GM12878 (cell line): Measurements from ENCODE around the gene KANK4. TPM values are rescaled to one million over a fixed set of nuclear protein-coding genes. Genes with fewer than 3 reads are reported as not detected.

Experiments
- ATAC-seq: fragments of 200-7000 bp; cut with Tn5 transposase; 3 replicates; pipeline ENCODE4 v1.9.1; 2020; ENCODE audit warnings: mild to moderate bottlenecking, moderate library complexity
- BruUV-seq: library from RNA; stranded (reverse); fragments of 400-500 nt; replicated peaks from 2 replicates; lab custom pipeline; 2021; lab: Mats Ljungman, UMichigan
- CTCF ChIA-PET: fragments of 300-600 bp; sonication (Branson Sonifier 250); formaldehyde crosslinking; extraction: SDS; loops from one replicate; lab custom pipeline; 2021; ENCODE audit warnings: inconsistent platforms; lab: Yijun Ruan, JAX
- POLR2A ChIA-PET: fragments of 350-600 bp; formaldehyde crosslinking; extraction: SDS; loops from one replicate; lab custom pipeline; 2021; ENCODE audit warnings: inconsistent platforms; lab: Charles Lee
- RAD21 ChIA-PET: fragments of 300-600 bp; sonication (Branson Sonifier 250); formaldehyde crosslinking; loops from one replicate; lab custom pipeline; 2023; ENCODE audit warnings: antibody characterized with exemption; ENCODE audit not compliant: unreplicated experiment; lab: Charles Lee
- SMC1A ChIA-PET: fragments of 300-600 bp; sonication (Branson Sonifier 250); formaldehyde crosslinking; loops from one replicate; lab custom pipeline; 2023; ENCODE audit not compliant: unreplicated experiment, uncharacterized antibody; lab: Charles Lee
- DNase-seq: peaks from one replicate; pipeline ENCODE4 v3.0.0-alpha.2; 2011; ENCODE audit warnings: low read depth, low spot score
- FAIRE-seq: peaks from 3 replicates; lab custom pipeline; 2011; peaks lifted over from hg19 to GRCh38; lab: Jason Lieb, UNC
- H2AFZ ChIP-seq: 2 replicates; pipeline ENCODE4 v1.6.0; 2011; ENCODE audit warnings: low read depth, low read length, control low read depth; ENCODE audit not compliant: control insufficient read depth
- H3K27ac ChIP-seq: 2 replicates; pipeline ENCODE4 v1.5.1; 2011; ENCODE audit warnings: control low read depth; ENCODE audit not compliant: control insufficient read depth, insufficient read depth
- H3K27me3 ChIP-seq, 2 experiments: replicated peaks in 1 of 2; 2 replicates each; pipeline versions ENCODE4 v1.6.0 to v1.6.1; 2011; ENCODE audit warnings: low read length in 1 of 2; ENCODE audit not compliant: control insufficient read depth in 2 of 2, insufficient read depth in 2 of 2
- H3K36me3 ChIP-seq, 2 experiments: 2 replicates each; pipeline ENCODE4 v1.5.1; 2011; ENCODE audit warnings: low read length in 1 of 2; ENCODE audit not compliant: control insufficient read depth in 2 of 2, insufficient read depth in 2 of 2
- H3K4me1 ChIP-seq: 2 replicates; pipeline ENCODE4 v1.6.1; 2011; ENCODE audit warnings: mild to moderate bottlenecking, low read length, moderate library complexity, mixed read lengths; ENCODE audit not compliant: control insufficient read depth, insufficient read depth
- H3K4me2 ChIP-seq: 2 replicates; pipeline ENCODE4 v1.6.0; 2011; ENCODE audit warnings: control low read depth; ENCODE audit not compliant: control insufficient read depth, insufficient read depth
- H3K4me3 ChIP-seq: fragments of 200-600 bp; sonication (generic); 2 replicates; pipeline ENCODE4 v1.5.1; 2016
- H3K79me2 ChIP-seq: 2 replicates; pipeline ENCODE4 v1.6.0; 2011; ENCODE audit warnings: low read length; ENCODE audit not compliant: control insufficient read depth, insufficient read depth
- H3K9ac ChIP-seq: 2 replicates; pipeline ENCODE4 v1.8.0; 2011; ENCODE audit warnings: low read length, control low read depth, mixed read lengths; ENCODE audit not compliant: control insufficient read depth, insufficient read depth
- H3K9me3 ChIP-seq: replicated peaks from 3 replicates; pipeline ENCODE4 v1.5.1; 2011; ENCODE audit warnings: mild to moderate bottlenecking, low read length; ENCODE audit not compliant: control insufficient read depth, insufficient read depth
- H4K20me1 ChIP-seq: 2 replicates; pipeline ENCODE4 v1.6.0; 2011; ENCODE audit not compliant: control insufficient read depth, insufficient read depth
- CBX3 ChIP-seq: fragments of 200-600 bp; sonication (generic); IDR thresholded peaks from 2 replicates; pipeline ENCODE4 v1.6.1; 2016; ENCODE audit warnings: low read depth, borderline replicate concordance
- CHD2 ChIP-seq: IDR thresholded peaks from 2 replicates; pipeline ENCODE4 v1.6.1; 2011; ENCODE audit warnings: low read depth, low read length, improper control_type of control experiment, borderline replicate concordance
- ETV6 ChIP-seq, 2 experiments: fragments of 450-650 bp in 1 of 2; IDR thresholded peaks in 1 of 2; conservative IDR thresholded peaks in 1 of 2; 2 replicates each; pipeline ENCODE4 v1.6.1; 2014; ENCODE audit warnings: antibody characterized with exemption in 1 of 2, borderline replicate concordance in 1 of 2, low read depth in 1 of 2, mild to moderate bottlenecking in 1 of 2, moderate library complexity in 1 of 2
- NFYB ChIP-seq: IDR thresholded peaks from 2 replicates; pipeline ENCODE4 v1.6.1; 2011; ENCODE audit warnings: low read depth, mild to moderate bottlenecking, low read length, improper control_type of control experiment, moderate library complexity; ENCODE audit not compliant: insufficient read depth
- RAD51 ChIP-seq: fragments of 450-650 bp; IDR thresholded peaks from 2 replicates; pipeline ENCODE4 v1.6.1; 2016; ENCODE audit warnings: moderate library complexity, mild to moderate bottlenecking, inconsistent platforms
- RB1 ChIP-seq: fragments of 450-650 bp; formaldehyde crosslinking; IDR thresholded peaks from 2 replicates; pipeline ENCODE4 v1.6.1; 2017; ENCODE audit warnings: mild to moderate bottlenecking, borderline replicate concordance
- SMARCA5 ChIP-seq: fragments of 450-650 bp; IDR thresholded peaks from 2 replicates; pipeline ENCODE4 v1.6.1; 2017; ENCODE audit warnings: mild to moderate bottlenecking
- WGBS: methylation state at CpG from one replicate; pipeline ENCODE4 v1.1.6; 2016; ENCODE audit warnings: low lambda C conversion rate; ENCODE audit not compliant: insufficient replicate concordance, insufficient coverage; ENCODE audit errors: missing lambda C conversion rate; 5-methylcytosine and 5-hydroxymethylcytosine counted together
- in situ Hi-C: fragments of 300-500 bp; cut with MboI; formaldehyde crosslinking; loops from 9 replicates; pipeline ENCODE4 v1.14.3; 2018; ENCODE audit warnings: mixed read lengths
- intact Hi-C: fragments of 100-400 bp; cut with micrococcal nuclease; formaldehyde crosslinking; loops from one replicate; pipeline ENCODE4 v1.14.2; 2022; ENCODE audit not compliant: unreplicated experiment
- polyA plus RNA-seq, 11 experiments: library from polyadenylated mRNA; depleted of rRNA in 4 of 11; unstranded in 6 of 11; stranded (reverse) in 5 of 11; fragments of >200 nt; fragmentation: Nextera tagmentation in 4 of 11; fragmentation: Illumina TruSeq in 1 of 11; extraction: Ambion mirVana in 4 of 11; extraction: Trizol in 1 of 11; gene quantifications; 1 replicate in 1 of 11; 2 replicates in 10 of 11; pipeline versions ENCODE4 v1.2.1 to v1.2.3, GENCODE V29; 2011 to 2016; ENCODE audit warnings: inconsistent platforms in 2 of 11, missing spikeins in 2 of 11, low read depth in 1 of 11
- total RNA-seq, 4 experiments: library from RNA; depleted of rRNA in 3 of 4; stranded (reverse); fragments of >200 nt in 3 of 4; fragmentation: Illumina TruSeq in 1 of 4; extraction: Trizol in 1 of 4; gene quantifications; 2 replicates each; pipeline versions ENCODE4 v1.2.1 to v1.2.3, GENCODE V29; 2013 to 2021
- TF ChIP-seq, protein P1 (sequence below): fragments of 450-650 bp; conservative IDR thresholded peaks from 2 replicates; pipeline ENCODE4 v1.6.1; 2017; ENCODE audit warnings: mild to moderate bottlenecking, moderate library complexity
- TF ChIP-seq, protein P2 (sequence below): fragments of 150-350 bp; IDR thresholded peaks from 2 replicates; pipeline ENCODE4 v1.6.1; 2014; ENCODE audit warnings: mild to moderate bottlenecking, low read depth, low read length
- TF ChIP-seq, protein P3 (sequence below), 3 experiments: IDR thresholded peaks in 2 of 3; conservative IDR thresholded peaks in 1 of 3; 2 replicates each; pipeline ENCODE4 v1.5.1; 2011; ENCODE audit warnings: low read depth in 3 of 3, low read length in 3 of 3, mild to moderate bottlenecking in 3 of 3, control low read depth in 2 of 3, moderate library complexity in 2 of 3, inconsistent platforms in 1 of 3, mixed read lengths in 1 of 3; ENCODE audit not compliant: control insufficient read depth in 2 of 3, insufficient read depth in 1 of 3; ENCODE audit errors: extremely low read depth in 1 of 3
- TF ChIP-seq, protein P4 (sequence below): fragments of 450-650 bp; formaldehyde crosslinking; IDR thresholded peaks from 2 replicates; pipeline ENCODE4 v1.5.0; 2022; ENCODE audit warnings: mild to moderate bottlenecking, missing genetic modification characterization
- TF ChIP-seq, protein P5 (sequence below): fragments of 450-650 bp; IDR thresholded peaks from 2 replicates; pipeline ENCODE4 v1.6.1; 2016; ENCODE audit warnings: mild to moderate bottlenecking

KANK4 gene
- total and polyA plus RNA-seq, 10 of the 15 experiments (the other 5 are each of a cell fraction or from before 2014, with no cell fraction given) = not detected

DNA sequence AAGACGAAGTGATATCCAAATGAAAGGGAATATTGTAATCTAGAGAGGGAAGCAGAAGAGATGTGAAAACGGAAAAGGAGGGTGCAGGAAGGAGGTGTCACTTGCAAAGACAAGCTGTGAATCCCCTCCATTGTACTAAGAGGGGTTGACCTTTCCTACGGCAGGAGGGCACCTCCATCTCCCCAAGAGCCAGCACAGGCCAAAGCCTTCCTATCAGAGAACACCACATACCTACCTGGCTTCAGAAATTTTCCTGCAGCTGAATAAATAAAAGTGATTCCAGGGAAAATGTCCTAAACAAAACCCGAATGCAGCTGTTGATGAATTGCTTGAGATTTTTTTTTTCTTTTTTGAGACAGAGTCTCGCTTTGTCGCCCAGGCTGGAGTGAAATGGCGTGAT is 14.3 kb downstream of the KANK4 start:
- H3K4me2 ChIP-seq = no peak overlapping the region
- no TSS peak for BruUV-seq
- 19% methylated on average over 7 of the region's 7 CpGs for WGBS
- H3K27me3 ChIP-seq = peaks cover 0 to 4% of the 10 kb centered on the region in 2 experiments; a peak in 3 of 4 replicates
- intact Hi-C loops (no loop called here), in situ Hi-C loops (no loop called here)
- H3K36me3 ChIP-seq = no peaks in the 10 kb centered on the region
- POLR2A ChIA-PET = no interaction called here
- no peaks in the 10 kb centered on the region for H3K4me1 ChIP-seq
- no peak overlapping the region for H3K9ac ChIP-seq
- ATAC-seq = no peak
- H4K20me1 ChIP-seq = no peaks in the 10 kb centered on the region
- H3K27ac ChIP-seq = no peak overlapping the region
- SMC1A ChIA-PET = no interaction called here
- no peaks in the 10 kb centered on the region for H3K9me3 ChIP-seq
- no peak overlapping the region for H3K4me3 ChIP-seq
- H3K79me2 ChIP-seq = no peaks in the 10 kb centered on the region
- CTCF ChIA-PET = no interaction called here
- RAD21 ChIA-PET = no interaction called here
- no peak for FAIRE-seq
- DNase-seq = no peak
- no peak overlapping the region for H2AFZ ChIP-seq
- TF ChIP-seq CHD2 (no peak), RB1 (no peak), NFYB (no peak), RAD51 (no peak), ETV6 (conservative IDR thresholded peaks at IDR 0.05 in 1 of 2, IDR thresholded peaks at IDR 0.05 in 1 of 2; ENCODE audit: borderline replicate concordance in 1 of 2, low read depth in 1 of 2) (no peak), SMARCA5 (no peak), CBX3 (no peak)
- TF ChIP-seq, protein P1, sequence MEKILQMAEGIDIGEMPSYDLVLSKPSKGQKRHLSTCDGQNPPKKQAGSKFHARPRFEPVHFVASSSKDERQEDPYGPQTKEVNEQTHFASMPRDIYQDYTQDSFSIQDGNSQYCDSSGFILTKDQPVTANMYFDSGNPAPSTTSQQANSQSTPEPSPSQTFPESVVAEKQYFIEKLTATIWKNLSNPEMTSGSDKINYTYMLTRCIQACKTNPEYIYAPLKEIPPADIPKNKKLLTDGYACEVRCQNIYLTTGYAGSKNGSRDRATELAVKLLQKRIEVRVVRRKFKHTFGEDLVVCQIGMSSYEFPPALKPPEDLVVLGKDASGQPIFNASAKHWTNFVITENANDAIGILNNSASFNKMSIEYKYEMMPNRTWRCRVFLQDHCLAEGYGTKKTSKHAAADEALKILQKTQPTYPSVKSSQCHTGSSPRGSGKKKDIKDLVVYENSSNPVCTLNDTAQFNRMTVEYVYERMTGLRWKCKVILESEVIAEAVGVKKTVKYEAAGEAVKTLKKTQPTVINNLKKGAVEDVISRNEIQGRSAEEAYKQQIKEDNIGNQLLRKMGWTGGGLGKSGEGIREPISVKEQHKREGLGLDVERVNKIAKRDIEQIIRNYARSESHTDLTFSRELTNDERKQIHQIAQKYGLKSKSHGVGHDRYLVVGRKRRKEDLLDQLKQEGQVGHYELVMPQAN = no peak
- TF ChIP-seq, protein P2, sequence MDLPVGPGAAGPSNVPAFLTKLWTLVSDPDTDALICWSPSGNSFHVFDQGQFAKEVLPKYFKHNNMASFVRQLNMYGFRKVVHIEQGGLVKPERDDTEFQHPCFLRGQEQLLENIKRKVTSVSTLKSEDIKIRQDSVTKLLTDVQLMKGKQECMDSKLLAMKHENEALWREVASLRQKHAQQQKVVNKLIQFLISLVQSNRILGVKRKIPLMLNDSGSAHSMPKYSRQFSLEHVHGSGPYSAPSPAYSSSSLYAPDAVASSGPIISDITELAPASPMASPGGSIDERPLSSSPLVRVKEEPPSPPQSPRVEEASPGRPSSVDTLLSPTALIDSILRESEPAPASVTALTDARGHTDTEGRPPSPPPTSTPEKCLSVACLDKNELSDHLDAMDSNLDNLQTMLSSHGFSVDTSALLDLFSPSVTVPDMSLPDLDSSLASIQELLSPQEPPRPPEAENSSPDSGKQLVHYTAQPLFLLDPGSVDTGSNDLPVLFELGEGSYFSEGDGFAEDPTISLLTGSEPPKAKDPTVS = no peak
- TF ChIP-seq, protein P3, sequence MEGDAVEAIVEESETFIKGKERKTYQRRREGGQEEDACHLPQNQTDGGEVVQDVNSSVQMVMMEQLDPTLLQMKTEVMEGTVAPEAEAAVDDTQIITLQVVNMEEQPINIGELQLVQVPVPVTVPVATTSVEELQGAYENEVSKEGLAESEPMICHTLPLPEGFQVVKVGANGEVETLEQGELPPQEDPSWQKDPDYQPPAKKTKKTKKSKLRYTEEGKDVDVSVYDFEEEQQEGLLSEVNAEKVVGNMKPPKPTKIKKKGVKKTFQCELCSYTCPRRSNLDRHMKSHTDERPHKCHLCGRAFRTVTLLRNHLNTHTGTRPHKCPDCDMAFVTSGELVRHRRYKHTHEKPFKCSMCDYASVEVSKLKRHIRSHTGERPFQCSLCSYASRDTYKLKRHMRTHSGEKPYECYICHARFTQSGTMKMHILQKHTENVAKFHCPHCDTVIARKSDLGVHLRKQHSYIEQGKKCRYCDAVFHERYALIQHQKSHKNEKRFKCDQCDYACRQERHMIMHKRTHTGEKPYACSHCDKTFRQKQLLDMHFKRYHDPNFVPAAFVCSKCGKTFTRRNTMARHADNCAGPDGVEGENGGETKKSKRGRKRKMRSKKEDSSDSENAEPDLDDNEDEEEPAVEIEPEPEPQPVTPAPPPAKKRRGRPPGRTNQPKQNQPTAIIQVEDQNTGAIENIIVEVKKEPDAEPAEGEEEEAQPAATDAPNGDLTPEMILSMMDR (IDR thresholded peaks at IDR 0.05 in 2 of 3, conservative IDR thresholded peaks at IDR 0.05 in 1 of 3; ENCODE audit: control insufficient read depth in 2 of 3, extremely low read depth in 1 of 3, insufficient read depth in 1 of 3, low read depth in 3 of 3, low read length in 3 of 3) = no peak
- TF ChIP-seq, protein P4, sequence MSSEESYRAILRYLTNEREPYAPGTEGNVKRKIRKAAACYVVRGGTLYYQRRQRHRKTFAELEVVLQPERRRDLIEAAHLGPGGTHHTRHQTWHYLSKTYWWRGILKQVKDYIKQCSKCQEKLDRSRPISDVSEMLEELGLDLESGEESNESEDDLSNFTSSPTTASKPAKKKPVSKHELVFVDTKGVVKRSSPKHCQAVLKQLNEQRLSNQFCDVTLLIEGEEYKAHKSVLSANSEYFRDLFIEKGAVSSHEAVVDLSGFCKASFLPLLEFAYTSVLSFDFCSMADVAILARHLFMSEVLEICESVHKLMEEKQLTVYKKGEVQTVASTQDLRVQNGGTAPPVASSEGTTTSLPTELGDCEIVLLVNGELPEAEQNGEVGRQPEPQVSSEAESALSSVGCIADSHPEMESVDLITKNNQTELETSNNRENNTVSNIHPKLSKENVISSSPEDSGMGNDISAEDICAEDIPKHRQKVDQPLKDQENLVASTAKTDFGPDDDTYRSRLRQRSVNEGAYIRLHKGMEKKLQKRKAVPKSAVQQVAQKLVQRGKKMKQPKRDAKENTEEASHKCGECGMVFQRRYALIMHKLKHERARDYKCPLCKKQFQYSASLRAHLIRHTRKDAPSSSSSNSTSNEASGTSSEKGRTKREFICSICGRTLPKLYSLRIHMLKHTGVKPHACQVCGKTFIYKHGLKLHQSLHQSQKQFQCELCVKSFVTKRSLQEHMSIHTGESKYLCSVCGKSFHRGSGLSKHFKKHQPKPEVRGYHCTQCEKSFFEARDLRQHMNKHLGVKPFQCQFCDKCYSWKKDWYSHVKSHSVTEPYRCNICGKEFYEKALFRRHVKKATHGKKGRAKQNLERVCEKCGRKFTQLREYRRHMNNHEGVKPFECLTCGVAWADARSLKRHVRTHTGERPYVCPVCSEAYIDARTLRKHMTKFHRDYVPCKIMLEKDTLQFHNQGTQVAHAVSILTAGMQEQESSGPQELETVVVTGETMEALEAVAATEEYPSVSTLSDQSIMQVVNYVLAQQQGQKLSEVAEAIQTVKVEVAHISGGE = no peak
- TF ChIP-seq, protein P5, sequence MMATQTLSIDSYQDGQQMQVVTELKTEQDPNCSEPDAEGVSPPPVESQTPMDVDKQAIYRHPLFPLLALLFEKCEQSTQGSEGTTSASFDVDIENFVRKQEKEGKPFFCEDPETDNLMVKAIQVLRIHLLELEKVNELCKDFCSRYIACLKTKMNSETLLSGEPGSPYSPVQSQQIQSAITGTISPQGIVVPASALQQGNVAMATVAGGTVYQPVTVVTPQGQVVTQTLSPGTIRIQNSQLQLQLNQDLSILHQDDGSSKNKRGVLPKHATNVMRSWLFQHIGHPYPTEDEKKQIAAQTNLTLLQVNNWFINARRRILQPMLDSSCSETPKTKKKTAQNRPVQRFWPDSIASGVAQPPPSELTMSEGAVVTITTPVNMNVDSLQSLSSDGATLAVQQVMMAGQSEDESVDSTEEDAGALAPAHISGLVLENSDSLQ = no peak
